Neural progenitor cell (in vitro differentiated cells): ENCODE measurements around the gene UBE3C.

Experiments used
- CTCF ChIP-seq: fragments of 200-600 bp; sonication (generic); IDR thresholded peaks from 2 replicates; pipeline ENCODE4 v1.5.1; 2017; ENCODE audit warnings: antibody characterized with exemption, mild to moderate bottlenecking
- EZH2phosphoT487 ChIP-seq: fragments of 200-600 bp; sonication (generic); IDR thresholded peaks from 2 replicates; pipeline ENCODE4 v1.6.1; 2017; ENCODE audit warnings: antibody characterized with exemption

DNA sequence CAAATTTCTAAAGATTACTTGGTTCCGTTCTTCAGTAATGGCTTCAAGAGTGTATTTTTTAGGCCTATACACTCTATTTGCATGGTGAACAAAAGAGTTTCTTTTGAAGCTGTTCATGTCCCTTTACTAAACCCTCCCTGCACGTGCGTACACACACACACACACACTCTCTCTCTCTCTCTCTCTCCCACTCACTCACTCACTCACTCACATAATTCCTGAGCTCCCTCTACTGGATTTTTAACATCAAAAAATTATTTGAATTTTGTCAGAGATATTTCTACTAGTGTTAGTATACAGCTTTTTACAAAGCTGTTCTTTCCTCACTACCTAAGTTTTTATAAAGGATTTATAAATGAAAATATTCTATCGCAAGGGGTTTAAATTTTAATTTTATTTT, 85.9 kb downstream of the UBE3C start:
- TF ChIP-seq EZH2phosphoT487 (no peak), CTCF (no peak)
